VCaP (cell line): ENCODE results near the gene GTF2I.
"Not testable (repeated sequence)": the region's sequence is repeated elsewhere in the genome, so short reads cannot be mapped to it uniquely, and the experiment has no call there.

Experiments used
- H3K27ac ChIP-seq: fragments of 450-650 bp; 2 replicates; pipeline ENCODE4 v1.5.1; 2017

The GTF2I gene

DNA sequence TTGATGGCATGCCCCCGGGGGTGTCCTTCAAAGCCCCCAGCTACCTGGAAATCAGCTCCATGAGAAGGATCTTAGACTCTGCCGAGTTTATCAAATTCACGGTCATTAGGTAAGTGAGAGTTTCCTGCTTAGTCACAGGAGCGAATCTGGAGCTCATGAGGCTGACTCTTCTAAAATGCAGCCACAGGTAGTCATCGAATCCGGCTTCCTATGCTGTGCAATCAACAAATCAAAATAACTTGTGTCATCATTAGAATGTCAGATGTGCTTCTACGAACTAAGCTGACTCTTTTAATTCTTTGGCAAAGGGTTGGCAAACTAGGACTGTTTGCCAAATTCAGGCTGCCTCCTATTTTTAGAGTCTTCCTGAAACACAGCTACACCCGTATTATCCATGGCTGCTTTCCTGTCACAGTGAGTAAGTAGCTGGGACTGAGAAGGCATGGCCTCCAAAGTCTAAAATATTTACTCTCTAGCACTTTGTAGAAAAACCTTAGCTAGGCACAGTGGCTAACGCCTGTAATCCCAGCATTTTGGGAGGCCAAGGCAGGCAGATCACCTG, 96.5 kb downstream of the GTF2I start:
- H3K27ac ChIP-seq, result not testable (repeated sequence)

DNA sequence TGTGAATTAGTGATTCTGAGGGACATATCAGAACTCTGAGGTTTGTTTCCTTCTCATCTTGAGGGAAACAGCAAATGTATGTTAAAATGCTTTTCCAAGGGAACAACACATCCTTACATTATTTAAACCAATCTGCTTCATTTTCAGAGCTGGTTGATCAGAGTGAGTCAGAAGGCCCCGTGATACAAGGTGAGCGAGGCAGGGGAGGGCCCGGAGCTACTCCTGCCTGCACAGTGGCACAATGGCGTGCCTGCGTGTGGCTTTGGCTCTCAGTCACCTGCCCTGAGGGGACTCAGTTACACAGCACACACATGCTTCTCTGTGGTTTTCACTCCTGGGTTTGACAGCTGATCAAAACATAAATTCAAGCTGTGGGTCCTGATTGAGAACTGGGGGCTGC, 99.2 kb downstream of the GTF2I start:
- H3K27ac ChIP-seq, result not testable (repeated sequence)

DNA sequence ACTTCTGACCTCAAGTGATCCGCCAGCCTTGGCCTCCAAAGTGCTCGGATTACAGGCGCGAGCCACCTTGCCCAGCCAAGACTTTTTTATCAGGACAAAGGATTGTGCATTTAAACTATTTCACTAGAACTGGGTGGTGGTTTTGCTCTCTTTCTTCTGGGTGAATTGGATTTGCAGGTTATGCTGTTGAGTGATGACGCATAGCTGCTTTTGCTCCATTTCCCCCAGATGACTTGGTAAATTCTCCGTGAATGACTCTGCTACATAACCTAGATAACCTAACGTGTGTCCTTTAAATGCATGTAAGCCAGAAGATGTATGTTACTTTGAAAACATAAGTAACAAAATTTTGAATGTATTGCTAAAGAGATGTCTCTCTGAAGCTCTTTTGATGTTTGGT, 100.8 kb downstream of the GTF2I start:
- not testable (repeated sequence) for H3K27ac ChIP-seq

DNA sequence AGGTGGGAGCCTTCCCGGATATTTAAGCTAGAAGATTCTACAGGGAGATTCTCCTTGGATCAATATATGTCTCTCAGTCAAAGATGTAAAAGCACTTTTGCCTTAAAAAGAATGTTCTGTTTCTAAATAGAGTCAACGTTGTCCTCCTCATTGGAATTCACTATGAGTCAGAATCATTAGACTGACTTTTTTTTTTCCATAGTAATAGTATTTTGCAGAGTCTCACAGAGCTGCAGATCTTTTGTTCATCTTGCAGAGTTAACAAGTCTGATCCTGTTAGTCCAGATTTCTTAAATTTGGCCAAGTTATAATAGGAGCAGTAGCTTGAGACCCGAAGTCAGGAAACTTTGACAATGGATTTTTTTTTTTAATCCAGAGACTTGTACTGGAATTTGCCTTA, 101.5 kb downstream of the GTF2I start:
- H3K27ac ChIP-seq, result not testable (repeated sequence)

DNA sequence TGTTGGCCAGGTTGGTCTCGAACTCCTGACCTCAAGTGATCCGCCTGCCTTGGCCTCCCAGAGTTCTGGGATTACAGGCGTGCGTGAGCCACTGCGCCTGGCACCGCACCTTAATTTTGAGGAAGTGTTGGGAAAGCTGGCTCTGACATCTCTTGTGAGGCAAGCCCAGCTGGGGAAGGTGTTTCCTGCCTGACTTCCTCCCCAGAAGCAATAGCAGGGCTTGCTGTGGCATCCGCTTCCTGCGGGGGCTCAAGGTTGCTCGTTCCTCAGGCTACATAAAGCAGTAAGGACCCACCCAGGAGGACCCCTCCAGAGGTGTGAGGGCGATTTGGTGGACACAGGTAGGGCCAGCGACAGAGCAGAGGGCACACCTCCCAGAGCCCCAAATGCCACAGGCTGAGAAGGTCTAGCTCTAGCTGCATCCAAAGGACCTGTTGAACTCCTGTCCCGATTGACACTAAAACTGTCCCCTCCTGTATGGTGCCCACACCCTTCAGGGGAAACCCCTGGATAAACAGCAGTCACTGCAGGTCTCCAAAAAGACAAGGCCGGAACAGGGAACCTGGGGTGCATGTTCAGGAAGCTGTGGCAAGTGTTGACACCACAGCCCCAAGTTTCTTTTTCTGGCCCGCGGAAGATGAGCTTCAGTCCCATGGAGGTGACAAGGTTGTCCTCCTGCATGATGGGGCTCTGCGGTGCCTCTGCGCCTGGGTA, 107.8 kb downstream of the GTF2I start:
- H3K27ac ChIP-seq, result not testable (repeated sequence)

DNA sequence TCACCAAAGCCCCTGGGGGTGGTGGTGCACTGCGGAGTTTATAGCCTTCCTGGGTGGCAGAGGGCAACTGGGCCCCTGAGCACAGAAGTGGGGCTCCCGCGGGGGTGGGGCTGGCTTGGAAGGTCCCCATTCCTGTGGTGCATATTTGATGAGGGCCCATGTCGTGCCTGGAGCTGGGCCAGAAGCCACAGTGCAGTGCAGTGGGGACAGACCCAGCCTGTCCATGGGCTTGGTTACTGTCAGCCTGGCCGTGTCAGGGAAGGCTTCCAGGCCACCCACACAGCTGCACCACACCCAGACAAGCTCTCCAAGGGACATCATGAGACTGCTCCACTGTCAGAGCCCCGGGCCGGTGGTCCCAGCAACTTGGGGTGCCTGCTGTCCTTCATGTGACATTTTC, 109.0 kb downstream of the GTF2I start:
- H3K27ac ChIP-seq, result not testable (repeated sequence)

DNA sequence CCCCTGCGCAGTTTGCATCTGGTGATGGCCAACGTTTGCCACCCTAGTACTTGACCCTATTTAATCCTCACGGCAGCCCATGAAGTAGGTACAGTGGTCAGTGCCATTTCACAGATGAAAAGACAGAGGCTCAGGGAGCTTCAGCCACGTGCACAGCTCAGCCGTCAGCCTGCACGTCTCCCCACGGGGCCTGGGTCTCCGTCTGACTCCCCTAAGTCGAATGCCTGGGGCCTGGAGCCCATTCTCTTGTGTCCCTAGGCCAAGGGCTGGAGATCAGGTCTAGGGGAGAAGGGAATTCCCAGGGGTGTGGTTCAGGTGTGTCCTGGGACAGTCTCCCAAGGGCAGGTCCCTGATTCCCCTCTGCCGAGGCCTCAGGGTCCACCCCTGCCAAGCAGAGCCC, 109.5 kb downstream of the GTF2I start:
- H3K27ac ChIP-seq, result not testable (repeated sequence)

DNA sequence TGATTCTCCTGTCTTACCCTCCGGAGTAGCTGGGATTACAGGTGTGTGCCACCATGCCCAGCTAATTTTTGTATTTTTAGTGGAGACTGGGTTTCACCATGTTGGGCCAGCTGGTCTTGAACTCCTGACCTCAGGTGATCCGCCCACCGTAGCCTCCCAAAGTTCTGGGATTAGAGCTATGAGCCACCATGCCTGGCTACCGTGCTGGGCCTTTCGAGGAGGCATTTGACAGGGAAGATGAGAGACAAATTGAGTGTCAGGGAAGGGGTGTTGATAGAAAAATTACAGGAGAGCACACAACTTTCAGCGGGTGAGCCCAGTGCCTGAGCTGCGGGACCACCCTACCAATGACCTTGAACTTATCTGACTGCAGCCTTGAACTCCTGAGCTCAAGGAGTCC, 112.5 kb downstream of the GTF2I start:
- not testable (repeated sequence) for H3K27ac ChIP-seq

DNA sequence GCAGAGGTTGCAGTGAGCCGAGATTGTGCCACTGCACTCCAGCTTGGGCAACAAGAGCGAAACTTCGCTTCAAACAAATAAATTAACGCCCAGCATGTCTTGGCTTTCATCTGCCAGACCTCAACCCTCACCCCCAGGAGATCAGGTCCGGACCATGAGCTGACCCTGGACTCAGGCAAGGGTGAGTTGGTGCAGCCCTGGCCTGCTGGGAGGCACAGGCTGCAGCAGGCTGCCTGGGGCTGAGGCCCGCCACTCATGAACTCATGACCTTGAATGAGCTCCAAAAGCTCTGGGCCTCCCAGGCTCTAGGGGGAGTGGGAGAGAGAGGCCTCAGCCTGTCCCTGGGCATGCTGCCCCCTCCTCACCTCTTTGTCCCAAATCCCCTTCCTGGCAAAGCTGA, 114.6 kb downstream of the GTF2I start:
- not testable (repeated sequence) for H3K27ac ChIP-seq

DNA sequence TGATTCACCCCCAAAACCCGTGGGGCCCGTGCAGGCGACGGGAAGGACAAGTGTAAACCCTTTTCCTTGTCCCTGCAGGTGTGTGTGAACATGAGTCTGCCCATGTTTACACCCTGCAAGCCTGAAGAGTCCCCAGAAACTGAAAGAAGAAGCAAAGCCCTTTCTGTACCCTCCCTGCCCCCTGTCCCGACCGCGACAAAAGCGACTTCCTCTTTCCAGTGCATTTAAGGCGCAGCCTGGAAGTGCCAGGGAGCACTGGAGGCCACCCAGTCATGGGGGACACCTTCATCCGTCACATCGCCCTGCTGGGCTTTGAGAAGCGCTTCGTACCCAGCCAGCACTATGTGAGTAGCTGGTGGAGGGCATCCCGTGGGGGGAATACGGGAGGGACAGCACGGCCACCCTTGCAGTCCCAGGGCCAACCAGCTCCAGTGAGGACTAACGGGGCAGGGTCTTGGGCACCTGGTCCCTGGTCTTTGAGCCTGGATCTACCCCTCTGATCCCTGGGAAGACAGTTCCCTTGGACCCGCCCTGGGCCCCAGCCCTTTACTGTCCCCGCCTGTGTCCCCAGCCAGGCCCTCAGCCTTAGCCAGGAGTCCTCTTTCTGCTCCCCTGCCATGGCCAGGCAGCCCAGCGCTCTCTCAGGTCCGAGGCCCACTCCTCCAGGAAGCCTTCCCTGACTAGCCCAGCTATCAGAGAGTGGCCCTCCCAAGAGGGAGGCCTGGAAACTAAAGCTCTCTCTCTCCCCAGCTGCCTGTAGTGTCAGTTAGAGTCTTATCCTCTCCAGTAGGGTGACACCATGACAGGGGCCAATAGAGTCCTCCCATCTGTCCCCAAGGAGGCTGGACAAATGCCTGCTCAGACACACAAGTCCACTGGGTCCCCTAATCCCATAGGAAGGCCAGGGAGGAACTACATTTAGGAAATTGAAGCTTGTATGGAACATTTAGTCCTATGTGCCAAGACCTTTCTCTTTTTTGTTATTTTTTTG, 116.5 kb downstream of the GTF2I start, which contains the start of gene NCF1:
Gene NCF1 (plus strand): TSS at position 252 of the 991 bp plus-strand sequence. CDS start 21 bp downstream, at position 273.
- not testable (repeated sequence) for H3K27ac ChIP-seq

DNA sequence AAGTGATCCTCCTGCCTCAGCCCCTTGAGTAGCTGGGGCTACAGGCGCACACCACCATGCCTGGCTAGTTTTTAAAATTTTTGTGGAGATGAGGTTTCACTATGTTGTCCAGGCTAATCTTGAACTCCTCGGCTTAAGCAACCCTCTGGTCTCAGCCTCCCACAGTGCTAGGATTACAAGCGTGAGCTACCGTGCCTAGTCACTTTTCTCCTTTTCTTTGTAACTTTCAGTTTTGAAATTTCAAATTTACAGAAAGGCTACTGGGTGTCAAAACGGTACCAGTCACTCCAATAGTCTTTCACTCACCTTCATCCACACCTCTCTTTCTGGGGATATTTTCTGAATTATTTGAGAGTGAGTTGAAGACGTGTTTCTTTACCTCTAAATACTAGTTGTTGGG, 117.6 kb downstream of the GTF2I start:
- not testable (repeated sequence) for H3K27ac ChIP-seq

DNA sequence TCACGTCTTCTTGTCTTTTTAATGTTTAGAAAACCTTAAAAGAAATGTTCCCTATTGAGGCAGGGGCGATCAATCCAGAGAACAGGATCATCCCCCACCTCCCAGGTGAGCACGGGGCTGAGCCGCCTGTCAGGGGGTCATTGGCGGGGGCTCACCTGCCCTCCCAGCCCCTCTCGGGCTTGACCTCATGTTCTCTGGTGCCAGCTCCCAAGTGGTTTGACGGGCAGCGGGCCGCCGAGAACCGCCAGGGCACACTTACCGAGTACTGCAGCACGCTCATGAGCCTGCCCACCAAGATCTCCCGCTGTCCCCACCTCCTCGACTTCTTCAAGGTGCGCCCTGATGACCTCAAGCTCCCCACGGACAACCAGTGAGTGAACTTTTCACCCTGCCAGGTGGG, 121.5 kb downstream of the GTF2I start:
- H3K27ac ChIP-seq, result not testable (repeated sequence)

DNA sequence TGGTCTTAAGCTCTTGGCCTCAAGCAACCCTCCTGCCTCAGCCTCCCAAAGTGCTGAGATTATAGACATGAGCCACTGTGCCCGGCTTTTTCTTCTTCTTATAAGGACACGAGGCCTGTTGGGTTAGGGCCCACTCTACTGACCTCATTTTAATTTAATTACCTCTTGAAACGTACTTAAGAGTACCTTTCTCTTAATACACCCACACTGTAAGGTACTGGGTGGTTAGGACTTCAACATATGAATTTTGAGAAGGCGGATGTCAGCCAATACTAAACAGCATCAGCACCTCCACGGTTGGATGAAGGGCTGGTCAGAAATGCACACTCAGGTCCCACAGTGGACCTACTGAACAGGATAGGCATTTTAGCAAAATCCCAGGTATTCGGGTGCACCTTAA, 124.2 kb downstream of the GTF2I start:
- not testable (repeated sequence) for H3K27ac ChIP-seq

DNA sequence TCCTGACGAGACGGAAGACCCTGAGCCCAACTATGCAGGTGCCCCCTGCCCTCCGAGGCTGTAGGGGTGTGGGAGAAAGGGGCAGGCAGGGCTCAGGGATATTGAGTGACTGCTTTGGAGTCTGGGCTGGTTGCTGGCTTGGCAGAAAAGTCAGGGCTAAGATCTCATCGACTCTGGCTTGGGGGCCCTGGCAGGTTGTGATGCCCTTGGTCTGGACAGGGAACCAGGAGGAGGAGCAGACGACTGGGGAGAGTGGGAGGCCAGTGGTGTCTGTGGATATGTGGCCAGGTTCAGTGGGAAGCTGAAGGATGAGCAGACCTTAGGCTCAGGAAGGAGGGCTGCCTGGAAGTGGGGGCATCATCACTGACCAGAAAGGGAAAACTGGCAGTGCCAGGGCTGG, 126.1 kb downstream of the GTF2I start:
- H3K27ac ChIP-seq, result not testable (repeated sequence)

DNA sequence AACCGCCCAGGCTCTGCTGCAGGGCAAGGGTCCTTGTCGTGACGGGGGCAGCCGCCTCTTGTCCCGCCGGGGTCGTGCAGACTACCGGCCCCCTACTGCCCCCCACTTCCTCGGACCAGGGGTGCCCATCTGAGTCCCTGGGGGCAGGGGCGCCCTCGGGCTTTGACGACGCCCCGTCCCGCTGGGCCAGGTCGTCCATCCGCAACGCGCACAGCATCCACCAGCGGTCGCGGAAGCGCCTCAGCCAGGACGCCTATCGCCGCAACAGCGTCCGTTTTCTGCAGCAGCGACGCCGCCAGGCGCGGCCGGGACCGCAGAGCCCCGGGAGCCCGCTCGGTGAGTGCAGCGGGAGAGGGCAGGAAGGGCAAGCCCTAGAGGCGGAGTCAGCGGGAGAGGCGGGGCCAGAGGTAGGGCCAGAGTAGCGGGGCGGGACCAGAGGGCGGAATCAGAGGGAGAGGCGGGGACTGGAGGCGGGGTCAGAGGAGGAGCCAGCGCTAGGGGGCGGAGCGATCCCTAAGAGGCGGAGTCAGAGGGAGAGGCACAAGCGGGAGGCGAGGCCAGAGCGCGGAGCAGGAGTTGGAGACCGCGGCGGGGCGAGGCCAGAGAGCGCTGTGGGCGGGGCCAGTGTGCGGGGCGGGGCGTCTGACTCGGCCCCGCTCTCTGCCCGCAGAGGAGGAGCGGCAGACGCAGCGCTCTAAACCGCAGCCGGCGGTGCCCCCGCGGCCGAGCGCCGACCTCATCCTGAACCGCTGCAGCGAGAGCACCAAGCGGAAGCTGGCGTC, 131.0 kb downstream of the GTF2I start:
- not testable (repeated sequence) for H3K27ac ChIP-seq

DNA sequence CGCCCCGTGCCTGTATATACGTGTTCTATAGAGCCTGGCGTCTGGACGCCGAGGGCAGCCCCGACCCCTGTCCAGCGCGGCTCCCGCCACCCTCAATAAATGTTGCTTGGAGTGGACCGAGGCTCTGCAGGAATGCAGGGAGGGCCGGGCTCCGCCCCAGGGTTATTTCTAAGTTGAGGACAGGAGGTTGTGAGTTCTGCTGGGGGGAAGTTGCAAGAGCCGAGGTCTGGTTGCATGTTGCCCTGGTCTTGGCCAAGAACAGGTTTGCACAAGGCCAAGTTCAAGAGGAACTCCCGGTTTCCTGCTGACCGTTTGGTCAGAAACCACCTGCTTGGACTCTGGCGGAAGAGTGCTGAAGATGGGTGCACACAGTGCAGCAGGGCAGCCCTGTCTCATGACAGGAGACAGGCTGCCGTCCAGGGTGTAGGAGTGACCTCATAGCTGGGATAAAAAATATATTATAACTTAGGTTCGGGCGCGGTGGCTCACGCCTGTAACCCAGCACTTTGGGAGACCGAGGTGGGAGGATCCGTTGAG, 131.8 kb downstream of the GTF2I start:
- H3K27ac ChIP-seq, result not testable (repeated sequence)

DNA sequence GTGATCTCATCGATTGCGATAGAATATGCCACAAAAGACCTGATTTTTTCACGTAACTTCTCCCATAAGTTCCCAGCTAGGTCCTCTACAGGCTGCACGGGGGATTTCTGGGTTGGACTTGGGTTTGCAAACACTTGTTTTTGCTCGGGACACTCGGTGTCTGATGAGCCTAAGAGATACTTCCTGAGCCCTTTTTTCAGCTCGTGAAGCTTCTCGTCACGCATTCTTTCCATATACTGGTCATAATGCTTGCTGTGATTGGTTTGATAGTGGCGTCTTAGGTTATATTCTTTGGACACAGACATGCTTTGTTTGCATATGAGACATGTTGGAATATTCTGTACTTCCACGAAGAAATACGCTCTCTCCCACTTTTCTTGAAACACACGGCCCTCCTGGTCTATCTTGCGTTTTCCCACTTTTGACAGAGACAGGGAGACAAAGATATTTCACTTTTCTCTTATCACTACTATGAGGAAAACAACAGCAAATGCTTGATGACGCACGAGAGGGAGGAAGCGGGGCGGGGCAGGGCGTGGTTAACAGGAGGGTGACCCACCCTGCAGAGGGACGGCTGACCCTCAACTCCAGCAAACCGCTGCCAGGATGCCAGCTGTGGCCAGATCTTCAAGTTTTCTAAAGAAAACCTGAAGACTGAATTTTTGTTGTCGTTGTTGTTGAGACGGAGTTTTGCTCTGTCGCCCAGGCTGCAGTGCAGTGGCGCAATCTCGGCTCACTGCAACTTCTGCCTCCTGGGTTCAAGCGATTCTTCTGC, 140.5 kb downstream of the GTF2I start:
- H3K27ac ChIP-seq, result not testable (repeated sequence)

DNA sequence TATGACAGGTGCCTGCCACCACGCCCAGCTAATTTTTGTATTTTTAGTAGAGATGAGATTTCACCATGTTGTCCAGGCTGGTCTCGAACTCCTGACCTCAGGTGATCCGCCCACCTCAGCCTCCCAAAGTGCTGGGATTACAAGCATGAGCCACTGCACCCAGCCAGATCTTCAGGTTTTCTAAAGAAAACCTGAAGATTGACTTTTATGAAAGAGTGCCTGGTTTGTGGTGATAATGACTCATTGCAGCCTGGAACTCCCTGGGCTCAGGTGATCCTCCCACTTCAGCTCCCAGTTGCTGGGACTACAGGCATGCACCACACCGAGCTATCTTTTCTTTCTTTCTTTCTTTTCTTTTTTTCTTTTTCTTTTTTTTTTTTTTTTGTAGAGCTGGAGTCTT, 141.1 kb downstream of the GTF2I start:
- not testable (repeated sequence) for H3K27ac ChIP-seq
